ENCODE results near the gene PHYHIPL.

DNA sequence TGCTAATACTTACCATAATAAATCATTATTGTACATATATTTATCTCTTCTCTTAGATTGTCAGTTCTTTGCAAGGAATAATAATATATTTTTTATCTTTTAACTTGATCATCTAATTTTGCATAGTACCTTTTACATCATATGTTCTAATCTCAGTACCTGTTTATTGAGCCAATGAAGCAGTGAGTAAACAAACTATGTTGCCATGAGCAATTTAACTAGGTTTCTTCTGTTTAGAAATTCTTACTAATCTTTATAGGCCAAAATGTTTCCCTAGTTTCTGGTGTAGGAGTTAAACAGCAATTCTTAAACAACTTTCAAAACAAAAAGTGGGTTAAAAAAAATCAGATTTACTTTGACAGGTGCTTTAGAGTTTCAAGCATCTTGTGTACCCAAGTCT is 61.3 kb downstream of the PHYHIPL start:
- TF ChIP-seq, protein P1, sequence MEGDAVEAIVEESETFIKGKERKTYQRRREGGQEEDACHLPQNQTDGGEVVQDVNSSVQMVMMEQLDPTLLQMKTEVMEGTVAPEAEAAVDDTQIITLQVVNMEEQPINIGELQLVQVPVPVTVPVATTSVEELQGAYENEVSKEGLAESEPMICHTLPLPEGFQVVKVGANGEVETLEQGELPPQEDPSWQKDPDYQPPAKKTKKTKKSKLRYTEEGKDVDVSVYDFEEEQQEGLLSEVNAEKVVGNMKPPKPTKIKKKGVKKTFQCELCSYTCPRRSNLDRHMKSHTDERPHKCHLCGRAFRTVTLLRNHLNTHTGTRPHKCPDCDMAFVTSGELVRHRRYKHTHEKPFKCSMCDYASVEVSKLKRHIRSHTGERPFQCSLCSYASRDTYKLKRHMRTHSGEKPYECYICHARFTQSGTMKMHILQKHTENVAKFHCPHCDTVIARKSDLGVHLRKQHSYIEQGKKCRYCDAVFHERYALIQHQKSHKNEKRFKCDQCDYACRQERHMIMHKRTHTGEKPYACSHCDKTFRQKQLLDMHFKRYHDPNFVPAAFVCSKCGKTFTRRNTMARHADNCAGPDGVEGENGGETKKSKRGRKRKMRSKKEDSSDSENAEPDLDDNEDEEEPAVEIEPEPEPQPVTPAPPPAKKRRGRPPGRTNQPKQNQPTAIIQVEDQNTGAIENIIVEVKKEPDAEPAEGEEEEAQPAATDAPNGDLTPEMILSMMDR (IDR thresholded peaks at IDR 0.05), result no peak
- TF ChIP-seq POLR2A (IDR thresholded peaks at IDR 0.05), result no peak

All from thyroid gland (tissue), 4 donors.